Esophagus muscularis mucosa (tissue), 4 donors: ENCODE results near the gene CRY2. TPM values are rescaled to one million over a fixed set of nuclear protein-coding genes. Genes with fewer than 3 reads are reported as not detected.

Source experiments
- DNase-seq: peaks from one replicate; pipeline ENCODE4 v3.0.0-alpha.2; 2017; ENCODE audit errors: extremely low spot score
- H3K27ac ChIP-seq, 4 donors: fragments of 200-600 bp; sonication (generic); replicated peaks in 1 of 4; 1 replicate in 3 of 4; 2 replicates in 1 of 4; pipeline ENCODE4 v1.5.1; 2016 to 2019; ENCODE audit warnings: mild to moderate bottlenecking in 1 of 4
- H3K27me3 ChIP-seq, 4 donors: fragments of 200-600 bp; sonication (generic); one replicate each; pipeline versions ENCODE4 v1.5.1 to v1.6.0; 2016 to 2019
- H3K36me3 ChIP-seq, 4 donors: fragments of 200-600 bp; sonication (generic); one replicate each; pipeline ENCODE4 v1.5.1; 2016 to 2019
- H3K4me1 ChIP-seq, 4 donors: fragments of 200-600 bp; sonication (generic); one replicate each; pipeline ENCODE4 v1.5.1; 2016 to 2019
- H3K4me3 ChIP-seq, 4 donors: fragments of 200-600 bp; sonication (generic); 1 replicate in 2 of 4; 2 replicates in 2 of 4; pipeline ENCODE4 v1.5.1; 2016 to 2019; ENCODE audit warnings: mild to moderate bottlenecking in 4 of 4, moderate library complexity in 1 of 4
- H3K9me3 ChIP-seq, 4 donors: fragments of 200-600 bp; sonication (generic); 1 replicate in 3 of 4; 2 replicates in 1 of 4; pipeline ENCODE4 v1.5.1; 2016 to 2019
- CTCF ChIP-seq, 3 experiments: fragments of 200-600 bp in 2 of 3; fragments of 450-650 bp in 1 of 3; sonication (generic) in 2 of 3; IDR thresholded peaks; one replicate each; pipeline ENCODE4 v1.5.1; 2017 to 2019; ENCODE audit warnings: antibody characterized with exemption in 3 of 3, mild to moderate bottlenecking in 2 of 3, moderate library complexity in 1 of 3
- EP300 ChIP-seq: sonication (generic); formaldehyde crosslinking; IDR thresholded peaks from one replicate; pipeline ENCODE4 v1.6.1; 2017; ENCODE audit warnings: antibody characterized with exemption
- POLR2A ChIP-seq: fragments of 450-650 bp; IDR thresholded peaks from one replicate; pipeline ENCODE4 v1.6.1; 2017; ENCODE audit warnings: antibody characterized with exemption, moderate library complexity, mild to moderate bottlenecking, low read depth
- POLR2AphosphoS5 ChIP-seq, 2 donors: sonication (generic); formaldehyde crosslinking; IDR thresholded peaks; one replicate each; pipeline ENCODE4 v1.6.1; 2017; ENCODE audit warnings: antibody characterized with exemption in 2 of 2
- WGBS: methylation state at CpG from one replicate; pipeline ENCODE4 v1.1.5; 2018; 5-methylcytosine and 5-hydroxymethylcytosine counted together
- intact Hi-C: fragments of 100-400 bp; cut with DNase I; formaldehyde crosslinking; loops from one replicate; pipeline ENCODE4 v1.15.1; 2023
- total RNA-seq, 4 donors: library from RNA; depleted of rRNA; stranded (reverse); fragments of >200 nt; gene quantifications; one replicate each; pipeline versions ENCODE4 v1.1.0 to v1.2.1, GENCODE V29; 2016

The CRY2 gene
- total RNA-seq, 4 donors from 2014 or later: 32.0 to 57.6 (median 49.7) TPM

- Histone ChIP-seq H3K36me3 (peaks cover 36 to 71% (median 52%) of the 10 kb centered on the region in 4 donors), H3K27ac (no peak overlapping the region), H3K9me3 (no peaks in the 10 kb centered on the region), H3K4me1 (peaks cover 0 to 6% (median 2%) of the 10 kb centered on the region in 4 donors), H3K27me3 (peaks cover 0 to 4% (median 0%) of the 10 kb centered on the region in 4 donors), H3K4me3 (no peak overlapping the region)
- TF ChIP-seq POLR2A (no peak), POLR2AphosphoS5 (IDR thresholded peaks at IDR 0.05) (no peak), EP300 (no peak), CTCF (IDR thresholded peaks at IDR 0.05) (no peak)
- 81% methylated on average over 10 of the region's 10 CpGs for WGBS
- intact Hi-C loops: no loop called here
- DNase-seq: no peak
Observed at GRCh38 chr11:45931739-45932138, 84.5 kb downstream of the CRY2 start.

- Histone ChIP-seq H3K9me3 (no peaks in the 10 kb centered on the region), H3K36me3 (peaks cover 36 to 76% (median 57%) of the 10 kb centered on the region in 4 donors), H3K4me1 (peaks cover 0 to 6% (median 2%) of the 10 kb centered on the region in 4 donors), H3K4me3 (no peak overlapping the region), H3K27me3 (no peaks in the 10 kb centered on the region), H3K27ac (no peak overlapping the region)
- no peak for DNase-seq
- TF ChIP-seq CTCF (IDR thresholded peaks at IDR 0.05): no peak
- intact Hi-C loops: no loop called here
- WGBS: 94% methylated on average over 8 of the region's 8 CpGs
Observed at GRCh38 chr11:45932217-45932616, 84.9 kb downstream of the CRY2 start.

Other genes with a start within 250 kb of the CRY2 start
- 1 to 10 TPM; 3.3 to 6.9 (median 3.7) TPM for gene CHST1, start 181.9 kb upstream of the CRY2 start, total RNA-seq
- gene SLC35C1, start 42.3 kb upstream of the CRY2 start, total RNA-seq: 10 to 100 TPM in 3 of 4 donors, 1 to 10 TPM in 1; 9.6 to 18.0 (median 13.1) TPM
- 10 to 100 TPM in 3 of 4 donors, 1 to 10 TPM in 1; 7.5 to 20.6 (median 16.1) TPM for gene MAPK8IP1, start 38.2 kb downstream of the CRY2 start, total RNA-seq
- gene FREY1, start 59.8 kb downstream of the CRY2 start, total RNA-seq: 1 to 10 TPM in 3 of 4 donors, under 1 TPM in 1; 0.65 to 3.7 (median 1.4) TPM
- 10 to 100 TPM; 15.4 to 32.2 (median 23.2) TPM for gene PEX16, start 70.4 kb downstream of the CRY2 start, total RNA-seq
- under 1 TPM in 1 of 4 donors, not detected in 3; 0.17 TPM for gene LARGE2, start 75.2 kb downstream of the CRY2 start, total RNA-seq